PC-9 (cell line): ENCODE results near the gene TIGD2. TPM values are rescaled to one million over a fixed set of nuclear protein-coding genes. Genes with fewer than 3 reads are reported as not detected.

Source experiments
- BruUV-seq: library from RNA; stranded (reverse); fragments of 400-500 nt; replicated peaks from 2 replicates; lab custom pipeline; 2021; lab: Mats Ljungman, UMichigan
- CTCF ChIA-PET: fragments of 300-600 bp; sonication (Branson Sonifier 250); formaldehyde crosslinking; loops from one replicate; lab custom pipeline; 2022; ENCODE audit warnings: antibody characterized with exemption; lab: Charles Lee
- POLR2A ChIA-PET: fragments of 300-600 bp; sonication (Branson Sonifier 250); formaldehyde crosslinking; loops from one replicate; lab custom pipeline; 2022; ENCODE audit warnings: antibody characterized with exemption; ENCODE audit not compliant: unreplicated experiment; lab: Charles Lee
- DNase-seq, 2 experiments: peaks; one replicate each; pipeline versions ENCODE4 v3.0.0 to v3.0.0-alpha.2; 2015 to 2022; ENCODE audit warnings: mixed read lengths in 1 of 2
- H2AFZ ChIP-seq: fragments of 200-600 bp; sonication (generic); 2 replicates; pipeline ENCODE4 v1.8.1; 2017; ENCODE audit warnings: antibody characterized with exemption
- H3F3A ChIP-seq: fragments of 200-600 bp; sonication (generic); 2 replicates; pipeline ENCODE4 v1.8.1; 2017; ENCODE audit warnings: antibody characterized with exemption, mild to moderate bottlenecking, low read depth; ENCODE audit not compliant: insufficient read depth
- H3K27ac ChIP-seq: fragments of 200-600 bp; sonication (generic); 2 replicates; pipeline ENCODE4 v1.6.1; 2016; ENCODE audit warnings: mixed run types
- H3K27me3 ChIP-seq: fragments of 200-600 bp; sonication (generic); 2 replicates; pipeline ENCODE4 v1.6.1; 2016; ENCODE audit warnings: low read depth, mixed run types; ENCODE audit not compliant: insufficient read depth
- H3K36me3 ChIP-seq: fragments of 200-600 bp; sonication (generic); 2 replicates; pipeline ENCODE4 v1.6.1; 2016; ENCODE audit warnings: low read depth, mixed run types
- H3K4me1 ChIP-seq: fragments of 200-600 bp; sonication (generic); replicated peaks from 2 replicates; pipeline ENCODE4 v1.6.1; 2016; ENCODE audit warnings: mixed run types; ENCODE audit not compliant: insufficient read depth
- H3K4me2 ChIP-seq: fragments of 200-600 bp; sonication (generic); 2 replicates; pipeline ENCODE4 v1.6.1; 2017; ENCODE audit warnings: mixed run types
- H3K4me3 ChIP-seq: fragments of 200-600 bp; sonication (generic); 2 replicates; pipeline ENCODE4 v1.6.1; 2016; ENCODE audit warnings: mixed run types
- H3K79me2 ChIP-seq: fragments of 200-600 bp; sonication (generic); 2 replicates; pipeline ENCODE4 v1.6.1; 2017; ENCODE audit warnings: low read depth, mixed run types
- H3K9me2 ChIP-seq: fragments of 200-600 bp; sonication (generic); 2 replicates; pipeline ENCODE4 v1.8.1; 2017; ENCODE audit warnings: mild to moderate bottlenecking; ENCODE audit not compliant: insufficient read depth
- H3K9me3 ChIP-seq: fragments of 200-600 bp; sonication (generic); 2 replicates; pipeline ENCODE4 v1.8.1; 2016; ENCODE audit warnings: low read depth; ENCODE audit not compliant: insufficient read depth
- H4K20me1 ChIP-seq: fragments of 200-600 bp; sonication (generic); 2 replicates; pipeline ENCODE4 v1.8.1; 2017; ENCODE audit not compliant: insufficient read depth
- EZH2 ChIP-seq: fragments of 200-600 bp; sonication (generic); IDR thresholded peaks from 2 replicates; pipeline ENCODE4 v1.8.0; 2017; ENCODE audit warnings: antibody characterized with exemption, low read depth
- intact Hi-C: fragments of 100-400 bp; cut with micrococcal nuclease; formaldehyde crosslinking; loops from one replicate; pipeline ENCODE4 v1.10.0; 2022; ENCODE audit not compliant: unreplicated experiment
- total RNA-seq: library from RNA; stranded (reverse); gene quantifications from 2 replicates; pipeline ENCODE4 v1.2.3, GENCODE V29; 2021
- TF ChIP-seq, protein P1 (sequence below): fragments of 200-600 bp; sonication (generic); conservative IDR thresholded peaks from 2 replicates; pipeline ENCODE4 v1.6.1; 2017; ENCODE audit warnings: mixed run types, antibody characterized with exemption, mild to moderate bottlenecking, moderate library complexity

TIGD2 gene
- total RNA-seq, 1 experiment from 2014 or later = 10.9 TPM

DNA sequence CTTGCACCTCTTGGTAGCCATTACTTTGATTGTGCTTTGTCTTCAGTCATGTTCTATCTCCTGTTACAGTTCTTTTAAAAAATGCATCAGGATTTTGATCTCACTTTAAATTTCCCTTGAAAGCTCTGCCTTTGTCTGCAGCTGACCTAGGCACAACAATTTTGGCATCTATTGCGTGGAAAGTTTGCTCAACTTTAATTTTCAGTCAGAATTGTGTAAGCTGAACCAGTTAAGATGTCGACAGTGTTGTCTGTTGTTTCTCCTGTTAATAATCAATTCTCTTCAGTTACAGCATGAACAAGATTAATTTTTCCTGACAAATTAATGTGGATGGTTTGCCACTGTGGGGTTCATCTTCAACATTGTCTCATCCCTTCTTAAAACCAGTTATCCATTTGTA lies 34.9 kb downstream of the TIGD2 start:
- no TSS peak for BruUV-seq
- ChIA-PET CTCF (no interaction called here), POLR2A (no interaction called here)

DNA sequence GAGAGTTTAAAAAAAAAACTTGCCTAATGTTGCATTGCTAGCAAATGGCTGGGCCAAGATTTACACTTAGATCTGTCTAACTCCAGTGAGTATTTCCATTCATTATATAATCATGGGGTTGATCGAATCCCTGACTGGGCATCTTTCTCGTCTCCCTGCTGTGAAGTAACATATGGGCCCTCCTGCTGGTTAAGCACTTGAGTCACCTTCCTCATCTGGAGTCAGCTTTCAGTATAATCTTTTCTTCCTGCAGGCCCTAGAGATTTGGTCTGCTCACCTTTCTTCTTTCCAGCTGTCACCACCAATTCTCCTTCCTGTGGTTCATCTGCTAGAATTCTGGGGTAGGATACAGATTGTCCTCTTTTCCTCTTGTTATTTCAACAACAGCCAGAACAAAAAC lies 41.6 kb downstream of the TIGD2 start:
- Histone ChIP-seq H3K36me3 (no peaks in the 10 kb centered on the region), H3K79me2 (no peaks in the 10 kb centered on the region), H3K4me1 (no peaks in the 10 kb centered on the region), H3K4me3 (no peak overlapping the region), H2AFZ (no peak overlapping the region), H3F3A (no peaks in the 10 kb centered on the region), H3K9me3 (no peaks in the 10 kb centered on the region; the same call in 1 of the 2 replicates), H4K20me1 (no peaks in the 10 kb centered on the region), H3K9me2 (no peaks in the 10 kb centered on the region), H3K27me3 (no peaks in the 10 kb centered on the region), H3K4me2 (no peak overlapping the region), H3K27ac (no peak overlapping the region)
- POLR2A ChIA-PET = no interaction called here
- BruUV-seq = no TSS peak
- CTCF ChIA-PET = no interaction called here
- no peak for TF ChIP-seq EZH2
- TF ChIP-seq, protein P1, sequence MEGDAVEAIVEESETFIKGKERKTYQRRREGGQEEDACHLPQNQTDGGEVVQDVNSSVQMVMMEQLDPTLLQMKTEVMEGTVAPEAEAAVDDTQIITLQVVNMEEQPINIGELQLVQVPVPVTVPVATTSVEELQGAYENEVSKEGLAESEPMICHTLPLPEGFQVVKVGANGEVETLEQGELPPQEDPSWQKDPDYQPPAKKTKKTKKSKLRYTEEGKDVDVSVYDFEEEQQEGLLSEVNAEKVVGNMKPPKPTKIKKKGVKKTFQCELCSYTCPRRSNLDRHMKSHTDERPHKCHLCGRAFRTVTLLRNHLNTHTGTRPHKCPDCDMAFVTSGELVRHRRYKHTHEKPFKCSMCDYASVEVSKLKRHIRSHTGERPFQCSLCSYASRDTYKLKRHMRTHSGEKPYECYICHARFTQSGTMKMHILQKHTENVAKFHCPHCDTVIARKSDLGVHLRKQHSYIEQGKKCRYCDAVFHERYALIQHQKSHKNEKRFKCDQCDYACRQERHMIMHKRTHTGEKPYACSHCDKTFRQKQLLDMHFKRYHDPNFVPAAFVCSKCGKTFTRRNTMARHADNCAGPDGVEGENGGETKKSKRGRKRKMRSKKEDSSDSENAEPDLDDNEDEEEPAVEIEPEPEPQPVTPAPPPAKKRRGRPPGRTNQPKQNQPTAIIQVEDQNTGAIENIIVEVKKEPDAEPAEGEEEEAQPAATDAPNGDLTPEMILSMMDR = no peak
- intact Hi-C loops = no loop called here
- no peak for DNase-seq

More for the DNA sequence above, 34.9 kb downstream of the TIGD2 start:
- no peak for DNase-seq
- no peak for TF ChIP-seq EZH2
- TF ChIP-seq, protein P1 = no peak
- no peaks in the 10 kb centered on the region for H3K4me1 ChIP-seq
- H3K9me2 ChIP-seq = no peaks in the 10 kb centered on the region
- no peak overlapping the region for H3K4me2 ChIP-seq
- no peaks in the 10 kb centered on the region for H4K20me1 ChIP-seq
- H2AFZ ChIP-seq = no peak overlapping the region
- H3K4me3 ChIP-seq = no peak overlapping the region
- no peak overlapping the region for H3K27ac ChIP-seq
- no peaks in the 10 kb centered on the region for H3K27me3 ChIP-seq
- no peaks in the 10 kb centered on the region for H3F3A ChIP-seq
- intact Hi-C loops = no loop called here
- H3K9me3 ChIP-seq = no peaks in the 10 kb centered on the region
- no peaks in the 10 kb centered on the region for H3K79me2 ChIP-seq
- no peaks in the 10 kb centered on the region for H3K36me3 ChIP-seq

DNA sequence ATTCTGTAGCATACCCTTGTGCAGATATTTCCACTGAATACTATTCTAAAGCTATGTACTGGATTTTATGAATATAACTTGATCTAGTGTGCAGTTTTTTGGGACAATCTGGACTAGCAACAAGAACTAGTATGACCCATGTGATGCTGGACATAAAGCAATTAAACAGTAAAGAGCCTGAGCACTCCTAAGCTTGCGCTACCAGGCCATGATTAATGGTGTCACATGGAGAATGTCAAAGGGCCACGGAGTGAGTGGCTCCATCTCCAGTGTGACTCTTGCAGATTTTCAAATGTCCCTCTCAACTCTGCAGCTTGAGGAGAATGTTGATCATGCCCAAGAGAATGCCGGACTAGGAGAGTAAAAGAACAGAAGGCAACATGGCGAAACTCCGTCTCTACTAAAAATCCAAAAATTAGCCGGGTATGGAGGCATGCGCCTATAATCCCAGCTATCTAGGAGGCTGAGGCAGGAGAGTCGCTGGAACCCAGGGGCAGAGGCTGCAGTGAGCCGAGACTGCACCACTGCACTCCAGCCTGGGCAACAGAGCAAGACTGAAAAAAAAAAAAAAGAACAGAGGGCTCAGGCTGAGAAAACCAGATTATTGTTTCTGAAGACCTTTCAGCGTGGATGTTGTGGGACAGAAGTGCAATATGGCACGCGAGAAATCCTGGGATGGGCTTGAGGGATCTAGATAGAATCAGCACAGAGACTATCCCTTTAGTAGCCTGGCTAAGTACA lies 45.0 kb downstream of the TIGD2 start:
- TF ChIP-seq EZH2 = no peak
- TF ChIP-seq, protein P1 = no peak
- no TSS peak for BruUV-seq
- intact Hi-C loops = no loop called here

More for the DNA sequence above, 45.0 kb downstream of the TIGD2 start:
- CTCF ChIA-PET = interaction anchor here (0.7 kb wide), 1 partner anchor 954 kb away, joined by 9 read pairs; no protein-coding TSS in a partner anchor
- no peaks in the 10 kb centered on the region; the same call in 1 of the 2 replicates for H3K9me3 ChIP-seq
- POLR2A ChIA-PET = no interaction called here
- no peak overlapping the region for H3K4me3 ChIP-seq
- no peaks in the 10 kb centered on the region for H3K9me2 ChIP-seq
- H3K36me3 ChIP-seq = no peaks in the 10 kb centered on the region
- no peaks in the 10 kb centered on the region for H3K79me2 ChIP-seq
- no peaks in the 10 kb centered on the region for H4K20me1 ChIP-seq
- H3K27ac ChIP-seq = no peak overlapping the region
- no peak overlapping the region for H2AFZ ChIP-seq
- H3K27me3 ChIP-seq = no peaks in the 10 kb centered on the region
- no peaks in the 10 kb centered on the region for H3F3A ChIP-seq
- no peaks in the 10 kb centered on the region for H3K4me1 ChIP-seq
- H3K4me2 ChIP-seq = no peak overlapping the region
- no peak for DNase-seq
